IMR-90 (cell line): ENCODE measurements around the gene ARL4A. TPM values are rescaled to one million over a fixed set of nuclear protein-coding genes. Genes with fewer than 3 reads are reported as not detected.

Source experiments
- ATAC-seq: fragments of 200-7000 bp; cut with Tn5 transposase; 2 replicates; pipeline ENCODE4 v1.9.1; 2020; ENCODE audit warnings: low read depth, mild to moderate bottlenecking, moderate library complexity
- BruUV-seq: library from RNA; stranded (reverse); fragments of 400-500 nt; replicated peaks from 2 replicates; lab custom pipeline; 2021; lab: Mats Ljungman, UMichigan
- CTCF ChIA-PET: fragments of 300-600 bp; formaldehyde crosslinking; extraction: SDS; loops from one replicate; lab custom pipeline; 2021; ENCODE audit warnings: antibody characterized with exemption; lab: Yijun Ruan, JAX
- POLR2A ChIA-PET: fragments of 300-600 bp; sonication (Branson Sonifier 250); formaldehyde crosslinking; loops from one replicate; lab custom pipeline; 2022; ENCODE audit warnings: antibody characterized with exemption; ENCODE audit not compliant: unreplicated experiment; lab: Charles Lee
- DNase-seq: peaks from one replicate; pipeline ENCODE4 v3.0.0; 2013
- H2AFZ ChIP-seq: replicated peaks from 2 replicates; pipeline ENCODE3; 2013; ENCODE audit warnings: low read length, mild to moderate bottlenecking; ENCODE audit not compliant: poor library complexity
- H2AK5ac ChIP-seq: 2 replicates; pipeline ENCODE4 v1.6.1; 2013; ENCODE audit warnings: low read depth, low read length, inconsistent platforms
- H2AK9ac ChIP-seq: replicated peaks from 2 replicates; pipeline ENCODE3; 2013; ENCODE audit warnings: mild to moderate bottlenecking, low read depth, low read length, moderate library complexity; ENCODE audit not compliant: poor library complexity
- H2BK120ac ChIP-seq: 2 replicates; pipeline ENCODE4 v1.6.1; 2013; ENCODE audit warnings: low read depth, low read length, inconsistent platforms
- H2BK15ac ChIP-seq: 3 replicates; pipeline ENCODE4 v1.6.1; 2013; ENCODE audit warnings: low read depth, low read length, inconsistent platforms
- H2BK20ac ChIP-seq: 2 replicates; pipeline ENCODE4 v1.6.1; 2013; ENCODE audit warnings: low read depth, mild to moderate bottlenecking, inconsistent platforms, low read length, moderate library complexity
- H2BK5ac ChIP-seq: 2 replicates; pipeline ENCODE4 v1.6.1; 2013; ENCODE audit warnings: mild to moderate bottlenecking, low read depth, low read length, inconsistent platforms; ENCODE audit not compliant: poor library complexity, severe bottlenecking
- H3K14ac ChIP-seq: replicated peaks from 2 replicates; pipeline ENCODE4 v1.6.1; 2013; ENCODE audit warnings: low read depth, low read length, inconsistent platforms
- H3K18ac ChIP-seq: 2 replicates; pipeline ENCODE4 v1.6.1; 2013; ENCODE audit warnings: low read depth, low read length, control low read depth
- H3K23ac ChIP-seq: 2 replicates; pipeline ENCODE4 v1.6.1; 2013; ENCODE audit warnings: low read depth, low read length, inconsistent platforms
- H3K27ac ChIP-seq: 2 replicates; pipeline ENCODE4 v1.5.1; 2013; ENCODE audit warnings: mild to moderate bottlenecking, control low read depth, low read length; ENCODE audit not compliant: insufficient read depth
- H3K27me3 ChIP-seq: 2 replicates; pipeline ENCODE4 v1.6.1; 2013; ENCODE audit warnings: low read length; ENCODE audit not compliant: control insufficient read depth, insufficient read depth
- H3K36me3 ChIP-seq: 2 replicates; pipeline ENCODE4 v1.6.1; 2013; ENCODE audit warnings: low read length, mixed read lengths; ENCODE audit not compliant: control insufficient read depth, insufficient read depth
- H3K4ac ChIP-seq: 2 replicates; pipeline ENCODE4 v1.6.1; 2013; ENCODE audit warnings: low read depth, low read length, inconsistent platforms
- H3K4me1 ChIP-seq: 2 replicates; pipeline ENCODE4 v1.6.1; 2013; ENCODE audit warnings: low read length, mixed read lengths; ENCODE audit not compliant: control insufficient read depth, insufficient read depth
- H3K4me2 ChIP-seq: 2 replicates; pipeline ENCODE4 v1.6.1; 2013; ENCODE audit warnings: low read depth, mild to moderate bottlenecking, control low read depth, low read length, moderate library complexity
- H3K4me3 ChIP-seq: 2 replicates; pipeline ENCODE4 v1.5.1; 2013; ENCODE audit warnings: low read depth, mild to moderate bottlenecking, control low read depth, low read length, moderate library complexity; ENCODE audit not compliant: insufficient read depth
- H3K56ac ChIP-seq: 2 replicates; pipeline ENCODE4 v1.6.1; 2013; ENCODE audit warnings: low read length, inconsistent platforms; ENCODE audit not compliant: insufficient read depth; ENCODE audit errors: extremely low read depth
- H3K79me1 ChIP-seq, 2 experiments: 2 replicates each; pipeline ENCODE4 v1.6.1; 2013; ENCODE audit warnings: low read length in 2 of 2, inconsistent platforms in 1 of 2, low read depth in 1 of 2
- H3K9ac ChIP-seq: 2 replicates; pipeline ENCODE4 v1.6.1; 2013; ENCODE audit warnings: low read depth, low read length, control low read depth
- H3K9me1 ChIP-seq: 2 replicates; pipeline ENCODE4 v1.6.1; 2013; ENCODE audit warnings: low read length, inconsistent platforms; ENCODE audit not compliant: insufficient read depth
- H3K9me3 ChIP-seq: 2 replicates; pipeline ENCODE4 v1.6.1; 2013; ENCODE audit warnings: low read length; ENCODE audit not compliant: control insufficient read depth, insufficient read depth
- H4K20me1 ChIP-seq: 2 replicates; pipeline ENCODE4 v1.6.1; 2013; ENCODE audit warnings: low read length, inconsistent platforms; ENCODE audit not compliant: insufficient read depth
- H4K5ac ChIP-seq: 2 replicates; pipeline ENCODE4 v1.6.1; 2013; ENCODE audit warnings: mild to moderate bottlenecking, low read depth, low read length, control low read depth
- H4K8ac ChIP-seq, 2 experiments: 2 replicates each; pipeline ENCODE4 v1.6.1; 2013; ENCODE audit warnings: low read depth in 2 of 2, low read length in 2 of 2, control low read depth in 1 of 2, inconsistent platforms in 1 of 2
- H4K91ac ChIP-seq: 2 replicates; pipeline ENCODE4 v1.6.1; 2013; ENCODE audit warnings: low read depth, low read length, inconsistent platforms; ENCODE audit not compliant: insufficient read depth
- BHLHE40 ChIP-seq: fragments of 150-350 bp; IDR thresholded peaks from 2 replicates; pipeline ENCODE4 v1.6.1; 2016; ENCODE audit warnings: mild to moderate bottlenecking, low read depth, low read length
- CTCF ChIP-seq: conservative IDR thresholded peaks from 2 replicates; pipeline ENCODE4 v1.5.1; 2012; ENCODE audit warnings: mild to moderate bottlenecking, low read depth, low read length, improper control_type of control experiment
- MAZ ChIP-seq: IDR thresholded peaks from 2 replicates; pipeline ENCODE4 v1.6.1; 2012; ENCODE audit warnings: low read depth, mild to moderate bottlenecking, low read length, improper control_type of control experiment, moderate library complexity, borderline replicate concordance
- NFE2L2 ChIP-seq: fragments of 150-350 bp; IDR thresholded peaks from 2 replicates; pipeline ENCODE4 v1.6.1; 2016; ENCODE audit warnings: low read depth, mild to moderate bottlenecking, low read length
- USF2 ChIP-seq: fragments of 150-350 bp; IDR thresholded peaks from 2 replicates; pipeline ENCODE4 v1.6.1; 2017; ENCODE audit warnings: mild to moderate bottlenecking, antibody characterized with exemption, low read length, low read depth
- WGBS, 2 experiments: methylation state at CpG; one replicate each; pipeline versions ENCODE4 v1.1.5 to v1.1.7; 2013; ENCODE audit warnings: missing lambda C conversion rate in 2 of 2; ENCODE audit not compliant: insufficient read length in 1 of 2; ENCODE audit errors: extremely low coverage in 2 of 2; 5-methylcytosine and 5-hydroxymethylcytosine counted together
- dilution Hi-C: fragments of 300-500 bp; cut with HindIII; formaldehyde crosslinking; loops from one replicate; pipeline ENCODE4 v1.14.3; 2018; ENCODE audit warnings: low sequenced_read_pairs; ENCODE audit not compliant: unreplicated experiment
- in situ Hi-C: fragments of 300-500 bp; cut with MboI; formaldehyde crosslinking; loops from 3 replicates; pipeline ENCODE4 v1.14.3; 2019; ENCODE audit warnings: low sequenced_read_pairs, inconsistent platforms, mixed read lengths
- intact Hi-C: fragments of 100-400 bp; cut with micrococcal nuclease; formaldehyde crosslinking; loops from 2 replicates; pipeline ENCODE4 v1.10.0; 2022
- polyA plus RNA-seq, 3 experiments: library from polyadenylated mRNA; depleted of rRNA; stranded (reverse); fragments of >200 nt; gene quantifications; 2 replicates each; pipeline ENCODE4 v1.2.3, GENCODE V29; 2012; ENCODE audit warnings: low replicate concordance in 1 of 3
- total RNA-seq: library from RNA; depleted of rRNA; stranded (reverse); fragments of >200 nt; gene quantifications from 2 replicates; pipeline ENCODE4 v1.2.3, GENCODE V29; 2012

Gene ARL4A
- total and polyA plus RNA-seq, 2 of the 4 experiments (the other 2 are of a cell fraction), result 13.7 to 22.4 TPM

- Histone ChIP-seq H3K23ac (no peak overlapping the region), H3K4me3 (no peak overlapping the region), H3K9me3 (no peaks in the 10 kb centered on the region), H2AK5ac (no peak overlapping the region), H4K8ac (no peak overlapping the region), H2BK120ac (no peak overlapping the region), H3K56ac (no peak overlapping the region), H3K4ac (no peak overlapping the region), H2BK15ac (no peak overlapping the region), H4K5ac (no peak overlapping the region), H2BK5ac (no peak overlapping the region), H3K9ac (no peak overlapping the region), H4K20me1 (no peaks in the 10 kb centered on the region), H3K27ac (no peak overlapping the region), H3K14ac (no peak overlapping the region), H4K91ac (no peak overlapping the region), H3K9me1 (no peaks in the 10 kb centered on the region), H3K36me3 (no peaks in the 10 kb centered on the region), H2AFZ (no peak overlapping the region), H3K79me1 (no peaks in the 10 kb centered on the region), H3K27me3 (no peaks in the 10 kb centered on the region), H2BK20ac (no peak overlapping the region), H3K18ac (no peak overlapping the region), H3K4me1 (peaks cover 2% of the 10 kb centered on the region; the same call in 1 of the 2 replicates), H2AK9ac (no peak overlapping the region), H3K4me2 (no peak overlapping the region)
- POLR2A ChIA-PET, result interaction anchor here (0.8 kb wide), 1 partner anchor 10 kb away, joined by 3 read pairs; no protein-coding TSS in a partner anchor
- no TSS peak for BruUV-seq
- intact Hi-C loops, result no loop called here
- dilution Hi-C loops, result no loop called here
- WGBS, 2 experiments, result 100% methylated on average over 3 of the region's 4 CpGs; no CpG with 5 or more reads in 1 of the 2 experiments
- TF ChIP-seq NFE2L2, result no peak
- no peak for TF ChIP-seq BHLHE40
- TF ChIP-seq CTCF, result no peak
- no peak for TF ChIP-seq USF2
- TF ChIP-seq MAZ, result no peak
- CTCF ChIA-PET, result interaction anchor here (0.6 to 1.0 kb wide), 3 partner anchors 10 to 413 kb away, joined by 3 to 4 read pairs (median 3); no protein-coding TSS in a partner anchor
- no peak for DNase-seq
- in situ Hi-C loops, result no loop called here
- ATAC-seq, result no peak
Observed at GRCh38 chr7:12725575-12726316, 38.3 kb downstream of the ARL4A start.
